ENCODE data around the gene PRSS33.

PRSS33 gene

GRCh38 chr16:2757344-2757743, 30.0 kb downstream of the PRSS33 start:
- DNase-seq, result no peak

- DNase-seq, result no peak
Observed at GRCh38 chr16:2756288-2757015, 30.9 kb downstream of the PRSS33 start.

- DNase-seq, result no peak
Observed at GRCh38 chr16:2755158-2755557, 32.2 kb downstream of the PRSS33 start.

GRCh38 chr16:2753733-2754020, 33.7 kb downstream of the PRSS33 start:
- DNase-seq, result no peak

GRCh38 chr16:2752850-2753732, 34.3 kb downstream of the PRSS33 start:
- DNase-seq, result peak; percentile 65

GRCh38 chr16:2752035-2752849, 35.1 kb downstream of the PRSS33 start, which contains the start of gene SRRM2:
TSS of gene SRRM2 (plus strand) at chr16:2752638. CDS start at chr16:2756365, 3,727 bp downstream.
- peak; percentile 87 for DNase-seq

GRCh38 chr16:2751577-2752034, 35.8 kb downstream of the PRSS33 start:
- DNase-seq, result no peak

- no peak for DNase-seq
Observed at GRCh38 chr16:2749936-2750335, 37.4 kb downstream of the PRSS33 start.

GRCh38 chr16:2749476-2749875, 37.9 kb downstream of the PRSS33 start:
- no peak for DNase-seq

- no peak for DNase-seq
Observed at GRCh38 chr16:2748757-2749455, 38.5 kb downstream of the PRSS33 start.

- no peak for DNase-seq
Observed at GRCh38 chr16:2745961-2746360, 41.4 kb downstream of the PRSS33 start.

GRCh38 chr16:2745116-2745890, 42.1 kb downstream of the PRSS33 start:
- no peak for DNase-seq

- DNase-seq, result no peak
Observed at GRCh38 chr16:2744711-2745110, 42.6 kb downstream of the PRSS33 start.

GRCh38 chr16:2743007-2743810, 44.2 kb downstream of the PRSS33 start:
- no peak for DNase-seq

- DNase-seq, result no peak
Observed at GRCh38 chr16:2742323-2743006, 44.9 kb downstream of the PRSS33 start.

- DNase-seq, result no peak
Observed at GRCh38 chr16:2741168-2741567, 46.2 kb downstream of the PRSS33 start.

GRCh38 chr16:2740476-2740875, 46.9 kb downstream of the PRSS33 start:
- no peak for DNase-seq

- no peak for DNase-seq
Observed at GRCh38 chr16:2739625-2740430, 47.5 kb downstream of the PRSS33 start.

- no peak for DNase-seq
Observed at GRCh38 chr16:2738615-2739014, 48.7 kb downstream of the PRSS33 start.

All from 8988T (cell line).